Activated T-helper 2 cell treated with anti-CD3 and anti-CD28 coated beads, Interferon-gamma antibody, Interleukin-2, Interleukin-4, amounts not matched to agents 10 μg/mL and 5 μg/mL and 100 μg/mL, durations not matched to agents 14 hours and 24 hours and 36 hours (primary cell): ENCODE results near the gene OTUD4. TPM values are rescaled to one million over a fixed set of nuclear protein-coding genes. Genes with fewer than 3 reads are reported as not detected.
A peak's percentile ranks its signal among the peaks of the same experiment; 100 is the strongest.
"Not testable (repeated sequence)": the region's sequence is repeated elsewhere in the genome, so short reads cannot be mapped to it uniquely, and the experiment has no call there.

Experiments
- DNase-seq: peaks from one replicate; pipeline ENCODE4 v3.0.0; 2021; ENCODE audit warnings: low spot score
- H3K27ac Mint-ChIP-seq: one replicate; pipeline ENCODE4 v1.8.0; 2021; ENCODE audit warnings: mixed read lengths
- H3K27me3 Mint-ChIP-seq: one replicate; pipeline ENCODE4 v1.8.0; 2021; ENCODE audit warnings: low read depth, mixed read lengths
- H3K36me3 Mint-ChIP-seq: one replicate; pipeline ENCODE4 v1.8.0; 2021; ENCODE audit warnings: low read depth, mixed read lengths
- H3K4me1 Mint-ChIP-seq: one replicate; pipeline ENCODE4 v1.8.0; 2021; ENCODE audit warnings: low read depth, mixed read lengths
- H3K4me3 Mint-ChIP-seq: one replicate; pipeline ENCODE4 v1.8.0; 2021; ENCODE audit warnings: low read depth, mild to moderate bottlenecking, moderate library complexity, mixed read lengths
- H3K9me3 Mint-ChIP-seq: one replicate; pipeline ENCODE4 v1.8.0; 2021; ENCODE audit warnings: mixed read lengths
- intact Hi-C: fragments of 100-400 bp; cut with micrococcal nuclease; formaldehyde crosslinking; loops from one replicate; pipeline ENCODE4 v1.15.1; 2023
- total RNA-seq: library from RNA; stranded (reverse); gene quantifications from 2 replicates; pipeline ENCODE4 v1.2.3, GENCODE V29; 2022

OTUD4 gene
- total RNA-seq, 1 donor from 2014 or later, result 71.7 TPM

- H3K9me3 Mint-ChIP-seq, result no peaks in the 10 kb centered on the region
Observed at GRCh38 chr4:145199051-145199716, 18.8 kb upstream of the OTUD4 start.

DNA sequence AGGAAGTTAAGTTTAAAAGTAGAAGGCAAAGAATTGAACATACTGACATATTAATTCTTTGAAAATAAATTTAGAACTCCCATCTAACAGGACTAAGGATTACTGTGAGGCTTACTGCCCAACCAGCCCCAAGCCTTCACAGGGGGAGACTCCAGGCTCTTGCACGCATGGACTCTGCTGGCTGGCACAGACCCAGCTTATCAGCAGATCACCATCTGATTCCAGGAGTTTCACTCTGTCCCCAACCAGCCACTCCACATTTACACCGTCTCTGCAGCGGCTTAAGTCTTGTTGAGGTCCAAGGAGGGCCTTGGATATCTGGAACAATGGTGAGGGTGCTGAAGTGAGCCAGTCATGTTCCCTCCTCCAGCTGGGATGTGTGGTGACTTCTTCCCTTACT is 16.4 kb upstream of the OTUD4 start:
- intact Hi-C loops, result no loop called here
- H3K9me3 Mint-ChIP-seq, result no peaks in the 10 kb centered on the region
- no peak for DNase-seq
- peaks cover 25% of the 10 kb centered on the region for H3K27me3 Mint-ChIP-seq
- H3K36me3 Mint-ChIP-seq, result no peaks in the 10 kb centered on the region
- no peak overlapping the region for H3K27ac Mint-ChIP-seq
- H3K4me3 Mint-ChIP-seq, result no peak overlapping the region
- H3K4me1 Mint-ChIP-seq, result no peaks in the 10 kb centered on the region

More at GRCh38 chr4:145199051-145199716, 18.8 kb upstream of the OTUD4 start:
- peaks cover 25% of the 10 kb centered on the region for H3K27me3 Mint-ChIP-seq
- intact Hi-C loops, result no loop called here
- no peaks in the 10 kb centered on the region for H3K36me3 Mint-ChIP-seq
- no peak for DNase-seq
- no peak overlapping the region for H3K27ac Mint-ChIP-seq
- H3K4me3 Mint-ChIP-seq, result no peak overlapping the region
- no peaks in the 10 kb centered on the region for H3K4me1 Mint-ChIP-seq

DNA sequence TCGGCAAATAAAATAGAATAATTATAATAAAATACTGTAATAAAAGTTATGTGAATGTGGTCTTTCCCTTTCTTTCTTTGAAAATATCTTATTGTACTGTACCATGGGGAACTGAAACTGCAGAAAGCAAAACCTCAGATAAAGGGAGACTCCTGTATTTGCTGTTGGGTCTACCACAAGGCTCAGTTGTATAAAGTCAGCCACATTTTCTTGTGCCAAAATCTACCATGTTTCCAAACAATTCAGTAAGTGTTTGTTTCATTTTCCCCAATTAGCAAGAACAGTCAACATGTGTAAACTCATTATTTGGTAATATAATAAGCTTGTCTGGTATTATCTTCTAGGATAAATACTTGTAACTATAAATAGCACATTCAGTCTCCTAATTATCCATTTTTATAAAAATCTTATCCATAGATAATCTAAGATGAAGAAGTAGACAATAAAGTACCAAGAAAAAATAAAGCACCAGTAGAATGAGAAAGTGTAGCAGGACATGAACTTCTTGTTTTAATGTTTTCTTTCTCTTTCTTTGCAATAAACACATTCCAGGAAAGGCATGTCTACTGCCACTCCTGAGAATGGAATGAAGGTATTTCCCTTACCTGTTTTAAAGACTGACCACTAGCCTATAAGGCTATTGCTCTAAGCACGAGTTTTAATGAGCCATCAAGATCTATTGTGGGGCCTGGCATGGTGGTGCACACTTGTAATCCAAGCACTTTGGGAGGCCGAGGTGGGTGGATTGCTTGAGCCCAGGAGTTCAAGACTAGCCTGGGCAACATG is 15.0 kb upstream of the OTUD4 start:
- Mint-ChIP-seq H3K27ac (no peak overlapping the region), H3K4me3 (no peak overlapping the region), H3K36me3 (no peaks in the 10 kb centered on the region), H3K4me1 (no peaks in the 10 kb centered on the region), H3K9me3 (no peaks in the 10 kb centered on the region), H3K27me3 (peaks cover 25% of the 10 kb centered on the region)
- no peak for DNase-seq
- intact Hi-C loops, result no loop called here

- intact Hi-C loops, result no loop called here
- DNase-seq, result no peak
- Mint-ChIP-seq H3K27ac (no peak overlapping the region), H3K4me3 (no peak overlapping the region), H3K36me3 (no peaks in the 10 kb centered on the region), H3K4me1 (no peaks in the 10 kb centered on the region), H3K27me3 (peaks cover 4% of the 10 kb centered on the region), H3K9me3 (no peaks in the 10 kb centered on the region)
Observed at GRCh38 chr4:145189981-145190380, 9.6 kb upstream of the OTUD4 start.

DNA sequence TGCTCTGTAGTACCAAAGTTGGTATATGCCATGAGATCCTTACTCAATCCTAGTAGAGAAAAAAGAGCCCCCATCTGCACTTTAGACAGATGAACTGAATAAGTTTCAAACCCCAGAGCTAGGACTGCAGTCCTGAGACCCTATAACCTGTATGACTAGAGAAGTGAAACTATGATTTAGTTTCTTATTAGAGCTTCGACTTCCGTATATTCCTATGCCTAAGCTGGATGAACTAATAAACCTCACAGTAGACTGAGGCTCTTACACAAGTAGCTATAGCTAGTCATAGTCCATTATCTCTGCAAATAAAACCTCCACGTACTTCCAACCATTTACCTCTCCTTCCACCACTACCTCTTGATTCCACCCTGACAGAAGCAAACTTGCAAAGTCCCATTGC is 6.3 kb upstream of the OTUD4 start:
- Mint-ChIP-seq H3K4me3 (no peak overlapping the region), H3K27ac (no peak overlapping the region), H3K4me1 (peaks cover 6% of the 10 kb centered on the region), H3K9me3 (no peaks in the 10 kb centered on the region), H3K36me3 (no peaks in the 10 kb centered on the region), H3K27me3 (peaks cover 2% of the 10 kb centered on the region)
- intact Hi-C loops, result no loop called here
- no peak for DNase-seq

GRCh38 chr4:145183581-145183980 is 3.2 kb upstream of the OTUD4 start:
- H3K9me3 Mint-ChIP-seq, result no peaks in the 10 kb centered on the region
- peaks cover 4% of the 10 kb centered on the region for H3K36me3 Mint-ChIP-seq
- no peak for DNase-seq
- peaks cover 11% of the 10 kb centered on the region for H3K4me1 Mint-ChIP-seq
- peaks cover 2% of the 10 kb centered on the region for H3K27me3 Mint-ChIP-seq
- intact Hi-C loops, result loop anchor here (5.0 kb wide), 2 partner anchors 114 to 1339 kb away; partner anchors contain the start of gene SLC10A7
- H3K4me3 Mint-ChIP-seq, result no peak overlapping the region
- no peak overlapping the region for H3K27ac Mint-ChIP-seq

- H3K4me1 Mint-ChIP-seq, result peaks cover 11% of the 10 kb centered on the region
- H3K27me3 Mint-ChIP-seq, result peaks cover 2% of the 10 kb centered on the region
- no peak overlapping the region for H3K4me3 Mint-ChIP-seq
- H3K9me3 Mint-ChIP-seq, result no peaks in the 10 kb centered on the region
- peaks cover 10% of the 10 kb centered on the region for H3K36me3 Mint-ChIP-seq
- DNase-seq, result no peak
- no peak overlapping the region for H3K27ac Mint-ChIP-seq
- intact Hi-C loops, result loop anchor here (5.0 kb wide), 2 partner anchors 114 to 1339 kb away; partner anchors contain the start of gene SLC10A7
Observed at GRCh38 chr4:145183023-145183422, 2.6 kb upstream of the OTUD4 start.

GRCh38 chr4:145182222-145182621 is 1.8 kb upstream of the OTUD4 start:
- Mint-ChIP-seq H3K36me3 (peaks cover 16% of the 10 kb centered on the region), H3K27me3 (peaks cover 2% of the 10 kb centered on the region), H3K9me3 (no peaks in the 10 kb centered on the region), H3K4me3 (peak overlapping the region; percentile 58), H3K27ac (peak overlapping the region; percentile 52), H3K4me1 (peaks cover 12% of the 10 kb centered on the region)
- intact Hi-C loops, result loop anchor here (5.0 kb wide), 2 partner anchors 115 to 1340 kb away; partner anchors contain the start of gene SLC10A7
- no peak for DNase-seq

DNA sequence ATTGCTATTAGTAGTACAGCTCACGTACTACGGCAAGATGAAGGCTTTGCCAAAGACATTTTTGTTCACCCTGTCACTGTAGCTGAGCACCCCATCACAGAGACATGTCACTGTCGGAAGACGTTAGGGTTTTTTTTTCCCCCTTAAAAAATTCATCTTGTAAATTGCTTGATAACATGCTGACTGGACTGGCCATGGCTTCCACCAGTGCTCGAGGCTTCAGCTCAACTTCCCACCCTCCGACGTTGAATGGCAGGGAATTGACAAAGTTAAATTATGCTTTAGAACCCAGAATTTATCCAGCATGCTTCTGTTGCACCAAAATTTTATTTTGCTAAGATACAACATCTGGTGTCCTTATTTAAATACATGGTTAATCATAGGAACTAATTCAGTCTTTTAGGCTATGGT is 707 bp upstream of the OTUD4 start:
- peak overlapping the region; percentile 84 for H3K4me3 Mint-ChIP-seq
- no peaks in the 10 kb centered on the region for H3K27me3 Mint-ChIP-seq
- peak overlapping the region; percentile 86 for H3K27ac Mint-ChIP-seq
- H3K36me3 Mint-ChIP-seq, result peaks cover 20% of the 10 kb centered on the region
- H3K9me3 Mint-ChIP-seq, result no peaks in the 10 kb centered on the region
- DNase-seq, result no peak
- intact Hi-C loops, result loop anchor here (2.0 to 5.0 kb wide), 4 partner anchors 116 to 1341 kb away; partner anchors contain the start of gene SLC10A7
- H3K4me1 Mint-ChIP-seq, result peaks cover 14% of the 10 kb centered on the region

DNA sequence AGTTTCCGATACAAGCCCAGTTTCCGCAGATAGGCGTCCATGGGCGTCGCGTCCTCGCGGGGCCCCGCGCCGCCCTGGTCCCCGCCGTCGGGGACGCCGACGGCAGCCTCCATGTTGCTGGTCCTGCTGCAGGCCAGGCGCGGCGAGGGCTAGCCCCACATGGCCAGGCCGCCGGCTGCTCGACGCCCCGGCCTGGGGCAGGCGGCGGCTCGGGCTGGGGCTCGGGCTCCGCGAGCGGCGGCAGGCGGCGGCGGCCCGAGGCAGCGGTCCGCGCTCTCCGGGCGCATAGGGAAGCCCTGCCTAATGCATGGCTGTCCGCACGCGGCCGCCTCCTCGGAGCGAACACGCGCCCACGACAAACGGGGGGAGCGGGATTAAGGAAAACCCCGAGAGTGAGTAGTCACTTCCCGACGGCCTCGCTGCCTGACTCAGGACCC is 510 bp downstream of the OTUD4 start:
- H3K36me3 Mint-ChIP-seq, result peaks cover 23% of the 10 kb centered on the region
- peak overlapping the region; percentile 94 for H3K27ac Mint-ChIP-seq
- peak overlapping the region; percentile 96 for H3K4me3 Mint-ChIP-seq
- H3K4me1 Mint-ChIP-seq, result peaks cover 21% of the 10 kb centered on the region
- not testable (repeated sequence) for DNase-seq, H3K9me3 Mint-ChIP-seq, H3K27me3 Mint-ChIP-seq
- intact Hi-C loops, result loop anchor here (1.0 to 5.0 kb wide), 10 partner anchors 25 to 1667 kb away; partner anchors contain the start of genes ABCE1, ANAPC10, MMAA and SLC10A7

DNA sequence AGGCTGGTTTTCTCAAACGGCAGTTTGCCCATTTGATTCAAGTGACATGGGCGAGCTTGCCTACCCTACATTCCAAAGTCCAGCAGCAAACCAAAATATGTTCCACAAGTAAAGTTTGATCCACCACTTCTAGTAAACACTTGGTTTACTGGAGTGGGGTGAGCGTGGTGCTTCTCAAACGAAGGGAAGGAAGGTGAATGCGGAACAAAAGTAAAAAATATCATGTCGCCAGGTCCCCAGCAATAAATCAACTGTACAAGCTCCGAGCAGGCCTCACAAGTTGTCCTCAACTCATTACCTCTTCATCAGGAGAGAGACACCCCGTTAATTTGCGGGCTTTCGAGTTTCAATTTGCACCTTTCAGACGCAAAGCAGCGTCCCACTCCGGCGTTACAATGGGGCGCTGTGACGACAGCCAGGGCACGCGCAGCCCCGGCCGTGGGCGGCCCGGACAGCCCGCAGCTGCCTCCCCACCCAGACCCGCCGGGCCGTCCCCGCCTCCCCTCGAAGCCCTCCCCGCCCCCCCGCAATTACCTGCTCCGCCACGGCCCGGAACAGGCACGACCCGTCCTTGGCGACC is 1.0 kb downstream of the OTUD4 start:
- H3K9me3 Mint-ChIP-seq, result no peaks in the 10 kb centered on the region
- peak overlapping the region; percentile 96 for H3K4me3 Mint-ChIP-seq
- peaks cover 28% of the 10 kb centered on the region for H3K36me3 Mint-ChIP-seq
- peaks cover 26% of the 10 kb centered on the region for H3K4me1 Mint-ChIP-seq
- H3K27ac Mint-ChIP-seq, result peak overlapping the region; percentile 94
- no peaks in the 10 kb centered on the region for H3K27me3 Mint-ChIP-seq
- intact Hi-C loops, result loop anchor here (2.0 kb wide), 3 partner anchors 25 to 759 kb away; partner anchors contain the start of gene ZNF827
- DNase-seq, result peak; percentile 74

DNA sequence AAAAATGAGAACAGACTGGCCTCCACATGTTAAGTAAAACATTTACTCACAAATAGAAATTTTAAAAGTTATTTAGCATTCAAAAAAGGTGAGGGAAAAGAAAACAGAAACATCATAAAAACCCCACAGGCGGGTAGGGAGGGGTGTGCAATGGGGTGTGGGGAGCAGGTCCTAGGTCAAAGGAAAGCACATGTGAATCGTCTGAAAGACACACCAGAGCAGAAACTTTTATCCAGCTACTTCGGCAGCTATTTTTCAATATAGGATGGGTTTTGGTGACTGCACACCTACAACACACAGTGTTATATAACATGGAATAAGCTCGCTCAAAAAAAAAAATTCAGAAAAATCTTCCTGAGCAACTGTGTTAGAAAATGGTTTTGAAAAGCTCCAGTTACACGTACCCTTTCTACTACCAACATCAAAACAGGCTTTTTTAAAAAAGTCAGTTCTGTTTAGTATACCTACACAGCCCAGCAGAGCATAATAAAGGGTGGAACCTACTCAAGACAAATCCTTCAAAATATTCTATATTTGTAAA is 1.6 kb downstream of the OTUD4 start:
- Mint-ChIP-seq H3K4me1 (peaks cover 29% of the 10 kb centered on the region), H3K27me3 (no peaks in the 10 kb centered on the region), H3K4me3 (peak overlapping the region; percentile 96), H3K9me3 (no peaks in the 10 kb centered on the region), H3K36me3 (peaks cover 33% of the 10 kb centered on the region), H3K27ac (peak overlapping the region; percentile 94)
- DNase-seq, result no peak
- intact Hi-C loops, result loop anchor here (1.0 to 2.0 kb wide), 4 partner anchors 24 to 760 kb away; partner anchors contain the start of gene ZNF827
